ENCODE results near the gene CXCR3.

DNA sequence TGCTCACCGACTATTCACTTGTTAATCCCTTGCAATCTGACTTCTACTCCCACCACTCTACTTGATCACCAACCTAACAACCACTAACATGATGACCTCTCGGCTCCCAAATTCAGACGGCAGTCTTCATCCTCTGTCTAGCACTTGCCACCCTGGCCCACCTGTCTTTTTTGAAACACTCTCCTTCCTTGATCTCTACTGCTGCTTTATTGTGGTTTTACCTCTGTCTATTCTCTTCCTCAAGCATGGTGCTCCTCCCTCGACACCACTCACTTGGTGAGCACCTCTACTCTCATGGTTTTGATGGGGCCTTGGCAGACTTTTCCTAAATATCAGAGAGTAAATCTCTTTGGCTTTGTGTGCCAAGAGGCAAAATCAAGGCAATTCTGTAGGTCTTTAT lies 21.7 kb upstream of the CXCR3 start:
- TF ChIP-seq, protein P1, sequence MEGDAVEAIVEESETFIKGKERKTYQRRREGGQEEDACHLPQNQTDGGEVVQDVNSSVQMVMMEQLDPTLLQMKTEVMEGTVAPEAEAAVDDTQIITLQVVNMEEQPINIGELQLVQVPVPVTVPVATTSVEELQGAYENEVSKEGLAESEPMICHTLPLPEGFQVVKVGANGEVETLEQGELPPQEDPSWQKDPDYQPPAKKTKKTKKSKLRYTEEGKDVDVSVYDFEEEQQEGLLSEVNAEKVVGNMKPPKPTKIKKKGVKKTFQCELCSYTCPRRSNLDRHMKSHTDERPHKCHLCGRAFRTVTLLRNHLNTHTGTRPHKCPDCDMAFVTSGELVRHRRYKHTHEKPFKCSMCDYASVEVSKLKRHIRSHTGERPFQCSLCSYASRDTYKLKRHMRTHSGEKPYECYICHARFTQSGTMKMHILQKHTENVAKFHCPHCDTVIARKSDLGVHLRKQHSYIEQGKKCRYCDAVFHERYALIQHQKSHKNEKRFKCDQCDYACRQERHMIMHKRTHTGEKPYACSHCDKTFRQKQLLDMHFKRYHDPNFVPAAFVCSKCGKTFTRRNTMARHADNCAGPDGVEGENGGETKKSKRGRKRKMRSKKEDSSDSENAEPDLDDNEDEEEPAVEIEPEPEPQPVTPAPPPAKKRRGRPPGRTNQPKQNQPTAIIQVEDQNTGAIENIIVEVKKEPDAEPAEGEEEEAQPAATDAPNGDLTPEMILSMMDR (IDR thresholded peaks at IDR 0.05), result no peak
- no peak for TF ChIP-seq POLR2A (IDR thresholded peaks at IDR 0.05)

Data from thyroid gland (tissue), 4 donors.